Measurements from ENCODE around the gene KRTAP2-2. TPM values are rescaled to one million over a fixed set of nuclear protein-coding genes. Genes with fewer than 3 reads are reported as not detected.

KRTAP2-2 gene
- total RNA-seq, 1 experiment from 2014 or later = not detected

- H3K27me3 Mint-ChIP-seq (ENCODE audit: low read depth) = no peaks in the 10 kb centered on the region
- H3K9me3 Mint-ChIP-seq = no peaks in the 10 kb centered on the region
These were observed 41.8 kb downstream of the KRTAP2-2 start for GRCh38 chr17:41013181-41013580.

More at GRCh38 chr17:41013181-41013580, 41.8 kb downstream of the KRTAP2-2 start:
- DNase-seq (ENCODE audit: low spot score) (no peak), ATAC-seq (no peak)
- H3K4me1 Mint-ChIP-seq = peaks cover 15% of the 10 kb centered on the region
- TF ChIP-seq USF2 (CRISPR knock-in tag; IDR thresholded peaks at IDR 0.05) = no peak
- TF ChIP-seq CDX4 (CRISPR knock-in tag; IDR thresholded peaks at IDR 0.05; ENCODE audit: borderline replicate concordance) = no peak
- TF ChIP-seq ZNF416 (CRISPR knock-in tag; IDR thresholded peaks at IDR 0.05) = no peak
- TF ChIP-seq NFATC4 (CRISPR knock-in tag; IDR thresholded peaks at IDR 0.05) = no peak
- no peak for TF ChIP-seq EMX1 (CRISPR knock-in tag; IDR thresholded peaks at IDR 0.05)
- no peak for TF ChIP-seq CREB1 (CRISPR knock-in tag; IDR thresholded peaks at IDR 0.05)
- TF ChIP-seq CREM (CRISPR knock-in tag; IDR thresholded peaks at IDR 0.05) = no peak
- no peak for TF ChIP-seq ZNF281 (CRISPR knock-in tag; IDR thresholded peaks at IDR 0.05)
- no peak for TF ChIP-seq SOX15 (CRISPR knock-in tag; IDR thresholded peaks at IDR 0.05)
- no peak for TF ChIP-seq RORB (CRISPR knock-in tag; IDR thresholded peaks at IDR 0.05)
- TF ChIP-seq TCF7 (CRISPR knock-in tag; IDR thresholded peaks at IDR 0.05; ENCODE audit: low read depth) = no peak
- TF ChIP-seq SMAD4 (CRISPR knock-in tag; IDR thresholded peaks at IDR 0.05) = no peak
- no peak for TF ChIP-seq ZNF219 (CRISPR knock-in tag; IDR thresholded peaks at IDR 0.05; ENCODE audit: borderline replicate concordance)
- TF ChIP-seq ZNF121 (CRISPR knock-in tag; IDR thresholded peaks at IDR 0.05) = no peak
- TF ChIP-seq ARID4B (CRISPR knock-in tag; IDR thresholded peaks at IDR 0.05; ENCODE audit: borderline replicate concordance) = no peak
- POLR2A ChIA-PET = no interaction called here
- no peak overlapping the region for H3K4me3 Mint-ChIP-seq
- no peaks in the 10 kb centered on the region for H3K36me3 Mint-ChIP-seq
- H3K27ac Mint-ChIP-seq = no peak overlapping the region
- CTCF ChIA-PET = no interaction called here
